GDM1 (cell line): Measurements from ENCODE around the gene DUOXA2.
"Not testable (repeated sequence)": the region's sequence is repeated elsewhere in the genome, so short reads cannot be mapped to it uniquely, and the experiment has no call there.

Experiments
- DNase-seq: peaks from one replicate; lab custom pipeline; 2025; lab: John Stamatoyannopoulos, UW

Gene DUOXA2

DNA sequence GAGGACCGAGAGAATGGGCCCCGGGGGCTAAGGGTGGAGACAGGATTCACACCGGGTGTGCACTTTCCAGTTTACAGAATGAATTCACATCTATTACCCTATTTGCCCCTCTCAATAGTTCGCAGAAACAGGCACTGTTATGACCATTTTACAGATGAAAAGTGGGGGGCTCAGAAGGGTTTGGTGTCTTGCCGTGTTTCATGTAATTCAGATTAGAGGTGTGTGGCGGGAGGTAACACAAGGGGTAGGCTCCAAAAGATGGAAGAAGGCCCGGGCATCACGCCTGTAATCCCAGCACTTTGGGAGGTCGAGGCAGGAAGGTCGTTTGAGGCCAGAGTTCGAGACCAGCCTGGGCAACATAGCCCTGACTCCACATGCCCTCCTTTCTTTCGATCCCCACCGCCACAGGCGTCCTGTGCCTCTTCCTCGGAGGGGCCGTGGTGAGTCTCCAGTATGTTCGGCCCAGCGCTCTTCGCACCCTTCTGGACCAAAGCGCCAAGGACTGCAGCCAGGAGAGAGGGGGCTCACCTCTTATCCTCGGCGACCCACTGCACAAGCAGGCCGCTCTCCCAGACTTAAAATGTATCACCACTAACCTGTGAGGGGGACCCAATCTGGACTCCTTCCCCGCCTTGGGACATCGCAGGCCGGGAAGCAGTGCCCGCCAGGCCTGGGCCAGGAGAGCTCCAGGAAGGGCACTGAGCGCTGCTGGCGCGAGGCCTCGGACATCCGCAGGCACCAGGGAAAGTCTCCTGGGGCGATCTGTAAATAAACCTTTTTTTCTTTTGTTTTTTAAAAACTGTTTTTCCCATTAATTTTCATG, 3.4 kb downstream of the DUOXA2 start:
- DNase-seq, result no peak

DNA sequence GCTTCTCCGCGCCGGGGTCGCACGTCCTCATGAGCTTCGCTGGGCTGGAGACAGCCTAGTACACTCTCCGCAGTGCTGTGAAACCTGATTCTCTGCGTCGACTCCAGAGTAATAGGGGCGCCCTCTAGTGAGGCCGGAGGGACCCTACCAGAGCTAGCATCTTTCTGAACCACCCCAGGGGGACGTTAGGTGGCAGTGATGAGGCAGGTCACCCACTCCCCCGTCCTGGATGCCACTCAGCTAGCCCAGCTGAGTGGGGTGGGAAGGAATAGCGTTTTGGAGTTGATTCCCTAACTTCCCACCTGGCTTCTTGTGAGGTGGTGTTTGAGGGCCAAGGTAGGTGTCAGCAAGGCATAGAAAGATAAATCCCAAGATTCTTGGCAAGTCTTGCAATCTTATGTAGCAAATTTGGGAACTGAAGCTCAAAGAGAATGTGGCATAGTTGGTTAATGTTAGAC, 4.0 kb downstream of the DUOXA2 start:
- peak; percentile 70 for DNase-seq

DNA sequence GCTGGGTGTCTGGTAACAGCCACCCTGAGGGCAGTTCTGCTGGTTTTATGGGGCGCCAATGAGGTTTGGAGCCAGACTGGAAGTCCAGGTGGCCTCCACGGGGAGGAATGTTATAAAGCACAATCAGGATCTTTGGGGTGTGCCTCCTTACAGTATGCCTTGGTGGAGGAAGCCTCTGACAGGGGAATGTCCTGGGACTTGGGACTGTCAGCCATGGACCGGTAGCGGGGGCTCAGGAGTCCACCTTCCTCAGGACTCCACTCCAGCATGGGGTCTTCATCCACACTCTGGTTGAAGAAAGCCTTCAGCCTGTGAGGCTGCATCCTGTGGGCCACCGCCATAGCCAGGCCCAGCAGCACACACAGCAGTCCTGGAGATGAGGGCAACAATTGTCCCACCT, 4.9 kb downstream of the DUOXA2 start:
- DNase-seq, result no peak

DNA sequence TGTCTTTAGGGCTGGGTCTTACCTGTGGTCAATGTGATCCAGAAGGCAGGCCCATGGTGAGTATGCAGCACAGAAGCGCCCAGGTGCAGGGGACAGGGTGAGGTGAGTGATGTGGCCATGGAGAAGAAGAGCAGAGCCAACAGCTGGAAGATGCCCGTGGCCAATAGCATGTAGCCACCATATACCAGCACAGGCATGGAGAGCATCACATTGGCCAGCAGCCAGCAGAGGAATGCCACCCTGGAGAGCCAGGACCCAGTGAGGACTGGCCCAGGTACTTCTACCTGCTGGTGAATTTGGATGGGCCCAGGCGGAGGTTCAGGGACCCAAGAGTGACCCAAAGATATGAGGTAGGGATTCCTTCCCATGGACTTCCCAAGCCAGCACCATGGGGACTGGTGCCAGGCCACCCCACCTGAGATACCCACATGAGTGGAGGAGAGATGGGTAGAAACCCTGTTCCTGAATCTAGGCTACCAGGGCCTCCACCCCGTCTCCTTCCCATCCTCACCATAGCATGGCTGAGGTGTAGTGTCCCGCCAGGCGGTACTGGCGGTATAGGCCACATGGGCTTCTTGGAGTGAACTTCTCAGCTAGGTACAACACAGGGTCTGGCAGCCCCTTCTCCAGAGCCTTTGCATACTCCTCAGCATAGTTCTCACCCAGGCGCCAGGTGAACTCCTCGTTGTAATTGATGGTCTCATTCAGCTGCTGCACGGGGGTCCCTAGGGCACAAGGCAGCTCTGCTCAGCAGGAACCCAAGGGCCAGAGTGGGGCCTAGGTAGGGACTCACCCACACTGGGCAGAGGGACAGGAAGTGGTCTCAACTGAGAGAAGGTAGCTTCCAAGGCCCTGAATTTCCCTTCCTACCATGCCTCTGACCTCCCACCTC, 6.2 kb downstream of the DUOXA2 start:
- DNase-seq, result no peak

DNA sequence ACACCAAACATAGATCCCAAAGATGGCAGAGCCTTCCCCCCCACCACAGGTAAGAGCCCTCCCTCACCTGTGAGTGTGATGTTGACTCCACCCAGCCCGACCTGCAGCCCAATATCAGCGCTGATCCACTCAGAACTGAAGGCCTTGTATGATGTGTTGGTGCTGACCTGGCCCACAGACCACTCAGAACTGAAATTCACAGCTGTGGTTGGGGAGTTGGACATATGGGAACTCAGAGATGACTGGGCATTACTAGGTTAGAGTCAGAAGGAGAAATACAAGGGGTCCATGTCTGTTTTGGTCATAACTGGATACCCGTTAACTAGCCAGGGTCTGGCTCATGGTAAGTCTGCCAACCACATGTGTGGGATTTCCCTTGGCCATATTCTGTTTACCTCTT, 6.9 kb downstream of the DUOXA2 start:
- DNase-seq, result no peak

DNA sequence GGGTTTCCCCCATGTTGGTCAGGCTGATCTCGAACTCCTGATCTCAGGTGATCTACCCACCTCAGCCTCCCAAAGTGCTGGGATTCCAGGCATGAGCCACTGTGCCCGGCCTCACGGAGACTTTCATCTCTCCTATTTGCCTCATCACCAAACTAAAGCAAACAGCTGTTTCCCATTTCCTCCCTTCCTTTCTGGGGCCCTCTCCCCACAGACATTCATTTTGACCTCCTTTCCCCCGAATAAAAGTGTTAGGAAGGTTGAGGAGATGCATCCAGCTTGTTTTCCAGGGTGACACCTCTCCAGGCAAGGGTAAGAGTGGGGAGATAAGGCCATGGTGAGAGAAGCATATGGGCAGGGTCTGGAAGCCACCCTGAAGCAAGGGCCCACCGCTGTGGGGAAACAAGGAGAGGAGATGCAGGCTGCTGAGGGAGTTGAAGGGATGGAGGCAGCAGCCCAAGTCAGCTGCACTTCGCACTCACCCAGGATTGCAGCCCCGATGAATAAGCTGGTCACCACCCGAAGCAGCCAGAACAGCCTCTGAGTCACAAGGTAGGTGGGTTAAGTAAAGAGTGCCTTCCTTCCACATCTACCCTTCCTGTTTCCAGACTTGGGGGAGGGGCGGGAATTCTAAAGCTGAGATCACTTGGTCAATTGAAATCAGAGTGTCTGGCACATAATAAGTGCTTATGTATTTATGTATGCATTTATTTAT, 7.7 kb downstream of the DUOXA2 start:
- DNase-seq, result no peak

DNA sequence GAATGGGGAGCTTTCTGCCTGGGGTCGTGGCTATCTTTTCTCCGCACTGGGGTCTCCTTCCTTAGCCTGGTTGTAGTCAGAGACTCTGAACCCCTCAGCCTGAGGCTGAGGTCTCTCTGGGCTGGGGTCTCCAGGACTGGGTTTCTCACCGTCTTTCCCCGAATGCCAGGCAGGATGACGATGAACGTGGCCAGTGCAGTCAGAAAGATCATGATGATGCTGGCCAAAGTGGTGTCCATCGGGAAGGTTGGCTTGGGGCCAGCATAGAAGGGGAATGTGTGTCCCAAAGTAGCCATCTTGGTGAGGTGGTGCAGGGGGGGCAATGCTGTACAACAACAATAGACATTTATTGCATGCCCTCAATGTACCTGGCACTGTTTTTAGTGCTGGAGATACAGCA, 8.6 kb downstream of the DUOXA2 start:
- no peak for DNase-seq

DNA sequence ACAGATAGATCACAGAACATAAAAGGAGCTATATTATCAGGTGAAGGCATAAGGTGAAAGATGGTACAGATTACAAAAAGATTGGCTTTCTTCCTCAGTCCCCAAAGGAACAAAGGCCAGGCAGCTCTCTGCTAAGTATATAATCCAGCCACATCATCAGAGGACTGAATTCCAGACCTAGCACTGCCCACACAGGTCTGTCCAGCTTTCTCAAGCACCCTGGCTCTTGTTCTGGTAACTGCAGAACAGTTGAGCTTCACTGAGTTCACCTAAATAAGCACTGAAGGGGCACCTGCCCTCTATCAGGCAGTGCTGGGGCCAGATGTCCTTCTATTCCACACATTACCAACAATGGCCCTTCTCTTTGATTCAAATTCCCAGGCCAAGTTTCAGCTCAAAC, 9.3 kb downstream of the DUOXA2 start:
- DNase-seq, result no peak

DNA sequence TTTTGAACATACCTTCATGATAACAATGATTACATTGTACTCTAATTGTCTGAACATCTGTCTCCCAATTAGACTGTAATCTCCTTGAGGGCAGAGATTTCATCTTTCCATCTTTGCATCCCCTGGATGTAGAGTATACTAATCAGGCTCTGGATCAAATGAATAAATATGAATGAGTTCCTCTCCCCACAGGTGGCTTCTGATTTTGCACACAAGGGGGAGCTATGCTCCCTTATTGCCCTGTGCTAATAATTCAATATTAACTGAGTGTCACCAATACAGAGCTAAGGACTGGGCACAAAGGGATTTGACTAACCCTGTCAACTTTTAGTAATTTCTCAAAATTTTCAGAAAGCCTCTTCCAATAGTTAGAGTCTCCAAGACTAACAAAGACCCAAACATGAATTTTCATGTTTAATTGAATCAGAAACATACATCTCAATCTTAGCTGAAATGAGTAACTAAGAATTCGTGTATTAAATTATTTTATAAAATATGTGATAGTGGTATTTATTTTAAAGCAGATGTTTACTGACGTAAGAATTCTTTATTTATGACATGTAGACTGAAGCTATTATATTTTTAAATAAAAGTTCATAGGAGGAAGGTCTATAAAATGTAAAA, 12.5 kb downstream of the DUOXA2 start:
- DNase-seq, result peak; percentile 10

DNA sequence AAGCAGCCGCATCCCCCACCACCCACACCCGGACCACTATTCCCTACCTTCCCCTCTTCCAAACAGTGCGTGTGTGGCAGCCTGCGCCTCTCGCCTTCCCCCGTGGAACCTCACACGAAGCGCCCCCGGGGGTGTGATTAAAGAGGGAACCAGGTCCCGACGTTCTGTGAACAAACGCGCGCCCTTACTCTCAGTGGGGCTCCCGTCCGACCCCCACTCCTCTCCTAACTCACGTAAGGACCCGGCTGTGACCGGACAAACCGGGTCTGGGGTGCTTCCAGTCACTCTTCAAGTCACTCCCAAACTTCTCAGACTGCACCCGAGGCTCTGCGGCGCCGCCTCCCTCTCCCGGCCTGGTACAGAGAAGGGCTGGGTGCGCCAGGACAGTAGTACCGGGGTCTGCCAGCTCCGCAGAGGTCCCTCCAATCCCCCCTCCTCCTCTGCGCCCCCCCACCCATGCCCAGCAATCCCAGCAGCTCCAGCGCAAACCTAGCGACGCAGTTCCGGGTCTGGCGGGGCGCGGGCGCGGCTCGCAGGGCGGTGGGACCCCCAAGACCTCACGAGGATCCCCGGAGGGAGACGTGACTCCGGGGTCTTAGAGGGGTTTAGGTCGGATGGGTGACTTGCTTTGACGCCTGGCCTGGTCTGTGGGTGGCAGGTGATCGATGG, 15.0 kb downstream of the DUOXA2 start:
- no peak for DNase-seq

DNA sequence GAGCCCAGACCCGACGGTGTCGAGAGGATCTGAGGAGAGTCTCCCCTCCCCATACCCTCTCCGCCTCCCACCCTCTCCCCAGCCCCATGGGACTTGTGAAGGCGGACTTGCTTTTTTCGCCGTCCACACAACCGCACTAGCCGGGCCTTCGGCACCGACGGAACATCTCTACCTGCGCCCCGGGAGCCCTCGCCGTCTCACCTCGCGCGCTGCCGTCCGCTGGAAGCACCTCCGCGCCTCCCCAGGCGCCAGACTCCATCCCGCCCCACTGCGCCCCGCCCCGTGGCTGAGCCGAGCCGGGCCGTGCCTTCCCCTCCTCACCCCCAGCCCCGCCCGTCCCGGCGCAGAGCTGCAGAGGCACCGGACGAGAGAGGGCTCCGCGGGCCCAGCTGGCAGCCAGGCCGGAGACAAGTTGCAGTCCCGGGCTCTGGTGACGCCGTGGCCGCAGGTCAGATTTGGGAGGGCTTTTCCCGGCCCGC, 15.6 kb downstream of the DUOXA2 start, which contains the start of the genes DUOX1 and DUOXA1:
DUOX1 (plus strand) TSS at position 344 of the 479 bp plus-strand sequence. CDS start 1,973 bp downstream, outside the sequence.
DUOXA1 (minus strand) TSS at position 229 of the 479 bp plus-strand sequence. CDS start 6,865 bp downstream, outside the sequence.
- DNase-seq, result no peak

DNA sequence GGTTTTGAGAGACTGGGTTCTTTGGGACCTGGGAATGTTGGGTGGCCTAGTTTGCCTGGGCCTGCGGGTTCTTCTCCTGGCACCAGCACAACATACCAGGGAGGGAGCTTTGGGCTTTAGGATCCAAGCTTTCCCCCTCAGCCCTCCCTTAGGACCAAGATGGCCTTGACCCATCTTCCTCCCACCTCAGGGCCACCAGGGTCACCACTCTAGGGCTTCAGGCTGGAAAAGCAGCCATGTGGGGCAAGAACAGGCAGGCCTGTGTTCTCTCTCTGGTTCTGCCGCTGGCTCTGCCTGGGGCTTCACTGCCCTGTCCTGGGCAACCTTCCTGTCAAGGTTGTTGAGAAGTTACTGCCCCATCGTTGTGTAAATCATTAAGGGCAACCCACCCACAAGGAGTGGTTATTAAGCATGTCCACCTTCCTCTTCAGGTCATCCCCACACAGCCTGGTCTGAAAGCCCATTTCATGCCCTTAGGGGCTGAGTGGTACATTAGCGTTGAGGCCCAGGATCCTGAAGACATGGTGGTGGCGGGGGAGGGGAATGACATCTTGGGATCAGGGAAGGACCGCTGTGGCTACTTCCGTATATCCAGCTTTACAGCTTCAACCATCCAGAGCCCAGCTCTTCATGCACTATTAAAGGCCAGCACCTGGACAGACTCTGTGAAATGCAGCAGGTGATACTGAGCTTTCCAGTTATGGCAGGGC, 16.3 kb downstream of the DUOXA2 start:
- no peak for DNase-seq

DNA sequence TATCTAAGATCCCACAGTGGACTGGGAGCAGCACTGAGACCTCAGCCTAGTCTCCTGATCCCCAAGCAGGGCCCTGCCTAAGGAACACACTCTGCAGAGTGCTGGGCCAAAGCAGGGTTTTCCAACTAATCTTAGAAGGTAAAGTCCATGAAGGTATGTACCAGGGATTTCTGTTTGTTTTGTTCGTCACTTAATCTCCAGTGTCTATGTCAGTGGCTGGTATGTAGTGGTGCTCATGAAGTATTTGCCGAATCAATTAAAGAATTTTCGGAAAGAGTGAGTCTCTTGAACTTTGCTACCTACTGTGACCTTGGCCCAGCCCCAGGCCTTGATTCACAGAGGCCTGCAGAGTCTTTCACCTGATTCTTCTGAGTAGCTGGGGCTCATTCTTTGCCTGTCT, 17.4 kb downstream of the DUOXA2 start:
- no peak for DNase-seq

DNA sequence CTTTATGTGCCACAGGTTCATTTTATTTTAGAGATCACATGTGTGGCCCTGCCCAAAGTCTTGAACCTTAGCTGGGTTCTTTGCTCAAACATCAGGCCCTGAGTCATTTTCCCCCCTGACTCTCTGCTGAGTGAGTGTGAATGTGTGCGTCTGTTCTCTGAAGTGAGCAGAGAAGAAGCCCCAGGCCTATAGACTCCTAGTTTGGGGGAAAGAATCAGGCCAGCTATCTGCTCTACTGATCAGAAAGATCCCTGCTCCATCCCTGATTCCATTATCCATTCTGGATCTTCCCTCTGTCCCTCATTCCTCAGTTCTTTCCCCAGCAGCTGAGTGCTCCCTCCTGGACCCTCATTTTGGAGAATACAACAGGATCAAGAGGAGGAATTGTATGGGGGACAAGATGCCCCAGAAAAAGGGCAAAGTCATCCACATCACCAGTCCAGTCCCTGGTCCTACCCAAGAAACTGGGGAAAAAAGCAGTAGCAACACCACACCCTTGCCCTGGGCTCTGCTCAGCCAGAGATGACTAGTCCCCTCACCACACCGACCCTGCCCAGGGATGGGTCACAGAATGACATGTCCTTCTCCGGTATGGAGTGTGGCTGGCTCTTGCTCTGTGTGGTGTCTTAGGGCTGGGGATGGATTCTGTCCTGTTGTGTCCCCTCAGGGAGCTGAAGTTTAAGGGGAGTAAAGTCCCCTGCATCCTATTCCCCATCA, 18.9 kb downstream of the DUOXA2 start:
- DNase-seq, result no peak

DNA sequence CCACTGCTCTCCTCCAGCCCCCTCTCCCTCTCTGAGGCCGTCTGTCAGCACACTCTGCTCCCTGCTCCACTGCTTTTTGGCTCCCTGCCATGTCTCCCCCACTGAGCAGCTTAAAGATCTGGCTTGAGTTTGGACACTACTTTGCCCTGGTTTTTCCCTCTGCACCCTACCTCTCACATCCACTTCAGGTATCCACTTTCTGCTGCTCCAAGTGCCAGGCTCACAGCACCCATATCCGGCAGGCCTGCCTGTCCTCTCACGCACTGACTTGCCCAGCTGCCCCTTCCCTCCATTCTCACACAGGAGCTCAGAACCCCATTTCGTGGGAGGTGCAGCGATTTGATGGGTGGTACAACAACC, 19.4 kb downstream of the DUOXA2 start:
- DNase-seq, result no peak

DNA sequence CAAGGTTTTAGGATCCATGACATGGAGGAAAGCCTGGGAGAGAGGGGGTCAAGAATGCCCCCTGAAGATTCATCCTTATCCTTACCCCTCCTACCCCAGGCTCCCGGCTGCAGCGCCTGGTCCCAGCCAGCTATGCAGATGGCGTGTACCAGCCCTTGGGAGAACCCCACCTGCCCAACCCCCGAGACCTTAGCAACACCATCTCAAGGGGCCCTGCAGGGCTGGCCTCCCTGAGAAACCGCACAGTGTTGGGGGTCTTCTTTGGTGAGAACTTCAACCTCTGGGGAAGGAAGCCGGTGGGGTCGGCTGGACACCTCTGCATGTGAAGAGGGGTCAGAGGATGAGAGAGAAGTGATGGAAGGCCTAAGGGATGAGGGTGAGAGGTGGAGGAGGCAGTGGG, 19.9 kb downstream of the DUOXA2 start:
- DNase-seq, result no peak

DNA sequence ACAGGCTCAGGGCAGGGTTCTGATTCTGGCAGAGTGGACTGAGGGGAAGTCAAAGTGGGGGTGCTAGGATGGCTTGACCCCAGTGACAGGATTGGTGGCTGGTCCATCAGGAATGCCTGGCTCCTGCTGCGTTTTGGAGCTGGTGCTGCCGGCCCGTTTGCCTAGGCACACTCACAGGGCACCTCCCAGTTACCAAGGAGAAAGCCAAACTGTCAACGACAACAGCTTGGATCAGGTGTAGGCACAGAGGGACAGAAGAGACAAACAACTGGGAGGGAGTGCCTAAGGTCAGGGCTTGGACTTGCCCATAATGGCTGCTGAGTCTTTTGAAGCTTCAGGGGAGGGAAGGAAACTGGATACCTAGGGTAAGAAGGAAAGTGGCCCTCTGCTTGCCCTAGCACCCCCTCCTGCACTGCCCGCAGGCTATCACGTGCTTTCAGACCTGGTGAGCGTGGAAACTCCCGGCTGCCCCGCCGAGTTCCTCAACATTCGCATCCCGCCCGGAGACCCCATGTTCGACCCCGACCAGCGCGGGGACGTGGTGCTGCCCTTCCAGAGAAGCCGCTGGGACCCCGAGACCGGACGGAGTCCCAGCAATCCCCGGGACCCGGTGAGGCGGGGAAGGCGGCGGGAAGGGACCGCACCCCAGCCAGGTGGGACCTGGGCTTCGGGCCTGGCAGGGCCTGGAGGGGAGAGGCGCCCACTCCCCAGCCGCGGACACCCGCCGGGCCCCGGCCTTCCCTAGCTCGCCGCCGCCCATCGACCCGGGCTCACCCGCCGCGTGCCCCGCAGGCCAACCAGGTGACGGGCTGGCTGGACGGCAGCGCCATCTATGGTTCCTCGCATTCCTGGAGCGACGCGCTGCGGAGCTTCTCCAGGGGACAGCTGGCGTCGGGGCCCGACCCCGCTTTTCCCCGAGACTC, 20.8 kb downstream of the DUOXA2 start:
- DNase-seq, result no peak

DNA sequence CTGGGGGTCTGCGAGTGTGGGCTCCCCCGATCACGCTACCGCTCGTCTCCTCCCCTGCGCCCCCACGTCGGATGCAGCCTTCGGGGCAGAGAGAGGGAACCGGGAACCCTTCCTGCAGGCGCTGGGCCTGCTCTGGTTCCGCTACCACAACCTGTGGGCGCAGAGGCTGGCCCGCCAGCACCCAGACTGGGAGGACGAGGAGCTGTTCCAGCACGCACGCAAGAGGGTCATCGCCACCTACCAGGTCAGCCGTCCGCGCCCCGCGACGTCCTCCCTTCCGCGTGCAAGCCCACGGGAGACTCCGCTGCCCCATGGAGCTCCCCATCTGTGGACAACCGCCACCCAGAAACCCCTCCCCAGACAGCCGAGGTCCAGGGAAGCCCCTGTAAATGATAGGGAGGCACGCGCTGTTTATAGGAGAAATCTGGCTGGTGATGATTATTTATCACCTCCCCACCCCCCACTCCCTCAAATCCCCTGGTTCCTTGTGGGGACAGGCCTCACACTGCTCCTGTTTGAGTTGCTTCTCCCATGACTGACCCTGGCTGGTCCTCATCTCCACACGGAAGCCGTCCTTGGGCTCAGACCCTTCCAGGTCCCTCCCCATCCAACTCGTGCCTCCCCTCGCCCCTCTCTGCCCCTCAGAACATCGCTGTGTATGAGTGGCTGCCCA, 21.7 kb downstream of the DUOXA2 start:
- not testable (repeated sequence) for DNase-seq
